ENCODE data around the gene L1CAM. TPM values are rescaled to one million over a fixed set of nuclear protein-coding genes. Genes with fewer than 3 reads are reported as not detected.

Gene L1CAM
- total RNA-seq, 1 donor from 2014 or later = 1.4 TPM

DNA sequence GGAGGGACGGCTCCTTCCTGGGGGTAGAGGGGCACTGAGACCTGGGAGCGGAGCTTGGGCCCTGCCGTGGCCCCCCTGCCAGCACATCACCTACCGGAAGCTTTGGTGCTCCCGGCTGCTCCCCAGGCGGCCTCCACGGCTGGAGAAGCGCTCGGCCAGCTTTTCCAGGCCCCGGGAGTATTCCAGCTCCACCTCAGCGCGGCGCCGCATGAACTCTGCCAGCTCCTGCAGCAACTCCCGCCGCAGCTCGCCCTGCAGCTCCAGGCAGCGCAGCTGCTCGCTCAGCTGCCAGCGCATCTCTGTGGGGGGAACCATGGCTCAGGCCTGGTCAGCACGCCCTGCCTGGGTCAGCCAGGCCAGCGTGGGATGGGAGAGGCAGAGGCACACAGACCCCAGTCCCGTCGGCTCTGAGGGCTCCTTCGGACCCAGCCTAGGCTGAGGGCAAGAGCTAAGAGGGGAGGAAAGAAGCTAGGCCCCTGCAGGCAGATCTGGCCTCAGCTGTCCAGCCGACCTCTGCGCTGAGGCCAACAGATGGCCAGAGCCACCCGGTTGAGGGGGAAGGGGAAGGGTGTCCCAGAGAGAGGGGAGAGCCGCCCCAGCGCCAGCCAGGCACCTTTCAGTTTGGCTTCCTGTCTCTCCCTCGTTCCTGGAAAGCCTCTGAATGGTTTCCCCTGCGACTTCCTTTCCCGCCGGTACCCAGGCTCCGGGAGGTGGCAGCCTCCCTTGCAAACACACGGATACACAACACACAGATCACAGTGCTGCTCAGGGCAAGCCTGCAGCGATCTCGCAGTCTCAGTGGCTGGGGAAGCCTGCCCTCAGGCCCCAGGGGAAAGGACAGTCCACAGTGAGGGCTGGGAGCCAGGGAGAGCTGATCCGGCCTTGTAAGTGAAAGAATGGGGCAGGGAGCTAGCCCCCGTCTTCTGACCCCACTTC is 35.8 kb upstream of the L1CAM start:
- TF ChIP-seq, protein P1, sequence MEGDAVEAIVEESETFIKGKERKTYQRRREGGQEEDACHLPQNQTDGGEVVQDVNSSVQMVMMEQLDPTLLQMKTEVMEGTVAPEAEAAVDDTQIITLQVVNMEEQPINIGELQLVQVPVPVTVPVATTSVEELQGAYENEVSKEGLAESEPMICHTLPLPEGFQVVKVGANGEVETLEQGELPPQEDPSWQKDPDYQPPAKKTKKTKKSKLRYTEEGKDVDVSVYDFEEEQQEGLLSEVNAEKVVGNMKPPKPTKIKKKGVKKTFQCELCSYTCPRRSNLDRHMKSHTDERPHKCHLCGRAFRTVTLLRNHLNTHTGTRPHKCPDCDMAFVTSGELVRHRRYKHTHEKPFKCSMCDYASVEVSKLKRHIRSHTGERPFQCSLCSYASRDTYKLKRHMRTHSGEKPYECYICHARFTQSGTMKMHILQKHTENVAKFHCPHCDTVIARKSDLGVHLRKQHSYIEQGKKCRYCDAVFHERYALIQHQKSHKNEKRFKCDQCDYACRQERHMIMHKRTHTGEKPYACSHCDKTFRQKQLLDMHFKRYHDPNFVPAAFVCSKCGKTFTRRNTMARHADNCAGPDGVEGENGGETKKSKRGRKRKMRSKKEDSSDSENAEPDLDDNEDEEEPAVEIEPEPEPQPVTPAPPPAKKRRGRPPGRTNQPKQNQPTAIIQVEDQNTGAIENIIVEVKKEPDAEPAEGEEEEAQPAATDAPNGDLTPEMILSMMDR (IDR thresholded peaks at IDR 0.05; ENCODE audit: unreplicated experiment) = no peak

DNA sequence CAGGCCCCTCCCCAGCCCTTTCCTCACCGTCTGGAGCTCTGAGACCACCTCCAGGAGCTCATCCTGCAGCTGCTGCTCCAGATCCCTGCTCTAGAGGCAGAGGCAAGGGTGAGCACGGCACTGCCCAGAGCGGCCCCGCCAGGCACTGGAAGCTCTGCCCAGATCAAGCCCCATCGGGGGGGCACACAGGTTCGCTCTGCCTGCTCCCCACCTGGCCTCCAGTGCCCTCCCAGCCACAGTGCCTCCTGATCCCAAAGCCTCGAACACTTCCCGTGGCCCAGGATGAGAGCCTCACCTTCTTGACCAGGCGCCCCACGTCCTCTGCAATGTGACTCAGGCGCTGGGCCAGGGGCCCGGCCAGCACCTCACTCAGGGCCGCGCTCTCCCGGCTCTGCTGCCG is 35.1 kb upstream of the L1CAM start:
- no peak for DNase-seq (ENCODE audit: low spot score, unreplicated experiment)
- peaks cover 2% of the 10 kb centered on the region for H3K4me1 Mint-ChIP-seq (ENCODE audit: low read depth)
- no peak overlapping the region for H3K4me3 Mint-ChIP-seq (ENCODE audit: low read depth)
- H3K27me3 Mint-ChIP-seq = no peaks in the 10 kb centered on the region
- no peak overlapping the region for H3K27ac Mint-ChIP-seq
- no peaks in the 10 kb centered on the region for H3K9me3 Mint-ChIP-seq (ENCODE audit: low read depth)
- TF ChIP-seq, protein P1 (IDR thresholded peaks at IDR 0.05; ENCODE audit: unreplicated experiment) = no peak
- peaks cover 1% of the 10 kb centered on the region for H3K36me3 Mint-ChIP-seq (ENCODE audit: insufficient read depth)

More for the DNA sequence above, 35.8 kb upstream of the L1CAM start:
- DNase-seq (ENCODE audit: low spot score, unreplicated experiment) = no peak
- Mint-ChIP-seq H3K27ac (no peak overlapping the region), H3K4me1 (ENCODE audit: low read depth) (peaks cover 2% of the 10 kb centered on the region), H3K9me3 (ENCODE audit: low read depth) (no peaks in the 10 kb centered on the region), H3K4me3 (ENCODE audit: low read depth) (no peak overlapping the region), H3K36me3 (ENCODE audit: insufficient read depth) (peaks cover 1% of the 10 kb centered on the region), H3K27me3 (no peaks in the 10 kb centered on the region)

DNA sequence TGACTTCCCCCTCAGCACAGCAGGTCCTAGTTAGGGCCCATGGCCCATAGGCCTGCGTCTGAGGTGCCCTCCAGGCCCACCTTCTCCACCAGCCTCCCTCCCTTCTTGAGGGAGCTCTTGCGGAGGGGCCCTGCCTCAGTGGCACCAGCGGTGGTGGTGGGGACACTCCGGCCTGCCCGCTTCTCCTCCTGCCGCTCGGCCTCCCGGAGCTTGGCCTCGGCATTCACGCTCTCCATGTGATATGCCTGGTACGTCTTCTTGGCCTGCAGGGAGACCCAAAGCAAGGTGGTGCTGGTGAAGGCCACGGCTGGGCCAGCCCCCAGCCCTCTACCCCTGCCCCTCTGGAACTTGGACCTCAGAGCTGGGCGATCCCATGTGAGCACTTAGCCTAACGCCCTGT is 34.6 kb upstream of the L1CAM start:
- H3K9me3 Mint-ChIP-seq (ENCODE audit: low read depth) = no peaks in the 10 kb centered on the region
- no peak for DNase-seq (ENCODE audit: low spot score, unreplicated experiment)
- no peaks in the 10 kb centered on the region for H3K4me1 Mint-ChIP-seq (ENCODE audit: low read depth)
- peaks cover 1% of the 10 kb centered on the region for H3K36me3 Mint-ChIP-seq (ENCODE audit: insufficient read depth)
- TF ChIP-seq, protein P1 (IDR thresholded peaks at IDR 0.05; ENCODE audit: unreplicated experiment) = no peak
- H3K27me3 Mint-ChIP-seq = no peaks in the 10 kb centered on the region
- H3K4me3 Mint-ChIP-seq (ENCODE audit: low read depth) = no peak overlapping the region
- no peak overlapping the region for H3K27ac Mint-ChIP-seq

DNA sequence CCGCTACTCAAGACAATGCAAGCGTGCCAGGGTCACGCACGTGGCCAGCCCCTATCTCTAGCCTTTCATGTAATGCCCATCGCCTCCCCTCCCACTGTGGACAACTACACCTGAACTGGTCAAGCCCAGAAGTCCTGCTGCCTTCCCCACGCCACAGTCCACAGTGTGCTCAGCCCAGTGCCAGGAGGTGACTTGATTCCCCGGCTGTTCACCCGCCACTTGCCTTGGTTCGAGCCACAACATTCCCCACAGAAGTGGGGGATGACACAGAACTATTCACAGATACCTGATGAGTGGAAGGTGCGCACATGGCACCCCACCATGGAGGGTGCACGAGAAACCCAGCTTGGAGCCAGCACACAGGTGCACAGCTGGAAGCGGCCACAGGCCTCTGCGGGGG is 33.3 kb upstream of the L1CAM start:
- H3K9me3 Mint-ChIP-seq (ENCODE audit: low read depth) = no peaks in the 10 kb centered on the region
- H3K27me3 Mint-ChIP-seq = no peaks in the 10 kb centered on the region
- H3K4me3 Mint-ChIP-seq (ENCODE audit: low read depth) = no peak overlapping the region
- peaks cover 1% of the 10 kb centered on the region for H3K36me3 Mint-ChIP-seq (ENCODE audit: insufficient read depth)
- H3K27ac Mint-ChIP-seq = no peak overlapping the region
- no peaks in the 10 kb centered on the region for H3K4me1 Mint-ChIP-seq (ENCODE audit: low read depth)
- TF ChIP-seq, protein P1 (IDR thresholded peaks at IDR 0.05; ENCODE audit: unreplicated experiment) = no peak
- no peak for DNase-seq (ENCODE audit: low spot score, unreplicated experiment)

DNA sequence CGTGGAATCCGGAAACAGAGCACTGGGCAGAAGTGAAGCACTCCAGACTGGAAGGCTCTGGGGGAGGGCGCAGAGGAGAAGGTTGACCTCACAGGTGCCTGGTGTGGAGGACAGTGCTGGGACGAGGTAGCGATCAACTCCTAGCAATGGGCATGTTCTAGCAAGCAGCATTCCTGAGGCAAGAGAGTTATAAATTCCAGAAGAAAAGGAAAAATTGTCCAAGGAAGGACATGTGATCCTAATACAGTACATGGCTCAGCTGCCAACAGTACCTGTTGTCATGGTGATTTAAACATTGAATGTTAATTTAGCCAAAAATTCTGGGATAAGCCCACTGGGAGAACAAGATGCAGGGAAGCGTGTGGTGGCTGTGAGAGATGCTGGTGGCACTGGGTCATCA is 31.9 kb upstream of the L1CAM start:
- Mint-ChIP-seq H3K36me3 (ENCODE audit: insufficient read depth) (peaks cover 1% of the 10 kb centered on the region), H3K4me1 (ENCODE audit: low read depth) (no peaks in the 10 kb centered on the region), H3K27ac (no peak overlapping the region), H3K4me3 (ENCODE audit: low read depth) (no peak overlapping the region), H3K27me3 (no peaks in the 10 kb centered on the region), H3K9me3 (ENCODE audit: low read depth) (no peaks in the 10 kb centered on the region)
- TF ChIP-seq, protein P1 (IDR thresholded peaks at IDR 0.05; ENCODE audit: unreplicated experiment) = no peak
- no peak for DNase-seq (ENCODE audit: low spot score, unreplicated experiment)

All from progenitor cell of endocrine pancreas (in vitro differentiated cells).